22Rv1 (cell line): ENCODE results near the gene SEC14L3.

Experiments
- H3K27ac ChIP-seq: fragments of 450-650 bp; 2 replicates; pipeline ENCODE4 v1.5.1; 2017
- ZFX ChIP-seq: fragments of 450-650 bp; IDR thresholded peaks from 2 replicates; pipeline ENCODE4 v1.6.1; 2017; ENCODE audit warnings: antibody characterized with exemption, borderline replicate concordance
- TF ChIP-seq, protein P1 (sequence below): fragments of 450-650 bp; IDR thresholded peaks from 2 replicates; pipeline ENCODE4 v1.5.1; 2017; ENCODE audit warnings: mild to moderate bottlenecking

Gene SEC14L3

GRCh38 chr22:30433773-30434172 lies 38.0 kb downstream of the SEC14L3 start:
- no peak overlapping the region for H3K27ac ChIP-seq
- TF ChIP-seq, protein P1, sequence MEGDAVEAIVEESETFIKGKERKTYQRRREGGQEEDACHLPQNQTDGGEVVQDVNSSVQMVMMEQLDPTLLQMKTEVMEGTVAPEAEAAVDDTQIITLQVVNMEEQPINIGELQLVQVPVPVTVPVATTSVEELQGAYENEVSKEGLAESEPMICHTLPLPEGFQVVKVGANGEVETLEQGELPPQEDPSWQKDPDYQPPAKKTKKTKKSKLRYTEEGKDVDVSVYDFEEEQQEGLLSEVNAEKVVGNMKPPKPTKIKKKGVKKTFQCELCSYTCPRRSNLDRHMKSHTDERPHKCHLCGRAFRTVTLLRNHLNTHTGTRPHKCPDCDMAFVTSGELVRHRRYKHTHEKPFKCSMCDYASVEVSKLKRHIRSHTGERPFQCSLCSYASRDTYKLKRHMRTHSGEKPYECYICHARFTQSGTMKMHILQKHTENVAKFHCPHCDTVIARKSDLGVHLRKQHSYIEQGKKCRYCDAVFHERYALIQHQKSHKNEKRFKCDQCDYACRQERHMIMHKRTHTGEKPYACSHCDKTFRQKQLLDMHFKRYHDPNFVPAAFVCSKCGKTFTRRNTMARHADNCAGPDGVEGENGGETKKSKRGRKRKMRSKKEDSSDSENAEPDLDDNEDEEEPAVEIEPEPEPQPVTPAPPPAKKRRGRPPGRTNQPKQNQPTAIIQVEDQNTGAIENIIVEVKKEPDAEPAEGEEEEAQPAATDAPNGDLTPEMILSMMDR, result no peak
- TF ChIP-seq ZFX, result no peak

DNA sequence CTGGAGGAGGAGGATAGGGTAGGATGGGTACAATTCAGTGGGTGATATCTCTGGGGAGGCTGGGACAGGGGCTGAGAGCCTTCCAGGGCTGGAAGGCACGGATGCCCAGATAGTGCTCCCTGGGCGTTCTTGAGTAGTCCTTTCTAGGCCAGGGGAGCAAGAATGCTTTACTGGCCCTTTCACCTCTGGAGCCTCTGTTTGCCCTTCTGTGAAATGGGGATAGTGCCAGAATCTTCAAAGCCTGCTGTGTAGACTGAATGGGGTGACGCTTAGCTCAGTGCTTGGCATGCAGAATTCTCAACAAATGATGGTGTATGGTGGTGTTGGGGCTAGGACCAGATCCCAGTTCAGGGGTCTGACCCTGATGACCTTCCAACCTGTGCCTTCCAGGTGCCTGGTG lies 38.6 kb downstream of the SEC14L3 start:
- TF ChIP-seq, protein P1, result no peak
- no peak for TF ChIP-seq ZFX
- H3K27ac ChIP-seq, result no peak overlapping the region

DNA sequence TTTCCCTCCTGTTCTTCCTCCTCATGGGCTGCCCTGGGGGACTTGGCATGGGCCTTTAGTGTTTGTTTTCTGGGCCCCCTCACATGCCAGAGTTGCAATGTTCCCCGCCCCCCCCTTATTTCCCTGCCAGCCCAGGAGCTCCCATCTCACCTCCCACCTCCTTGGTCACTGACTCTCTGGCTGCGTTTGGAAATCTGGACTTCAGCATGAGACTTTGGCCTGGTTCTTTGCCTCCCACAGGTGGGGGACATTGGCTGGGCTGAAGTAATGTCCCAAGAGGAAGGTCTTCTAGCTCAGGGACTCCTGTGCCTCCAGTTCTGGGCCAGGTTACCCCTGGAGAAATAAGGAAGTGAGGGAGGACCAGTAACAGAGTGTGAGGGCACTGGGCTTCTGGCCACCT lies 39.3 kb downstream of the SEC14L3 start:
- TF ChIP-seq, protein P1, result no peak
- no peak for TF ChIP-seq ZFX
- no peak overlapping the region for H3K27ac ChIP-seq

DNA sequence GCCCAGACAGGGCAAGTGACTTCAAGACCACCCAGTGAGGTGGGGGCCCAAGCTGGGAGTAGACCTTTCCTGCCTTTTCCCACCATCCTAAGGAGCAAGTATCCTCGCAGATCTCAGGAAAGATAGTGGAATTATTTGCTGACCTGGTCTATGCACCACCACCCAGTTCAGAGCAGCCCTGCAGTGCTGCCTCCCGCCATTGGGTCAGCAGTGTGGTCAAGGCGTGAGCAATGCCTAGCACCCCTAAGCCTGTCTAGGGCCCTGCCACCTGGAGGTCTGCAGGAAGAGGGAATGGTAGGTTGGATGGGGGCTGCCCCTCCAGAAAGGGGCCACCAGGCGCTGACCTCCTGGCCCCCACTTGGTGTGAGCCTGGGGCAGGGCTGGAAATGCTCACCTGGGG lies 39.7 kb downstream of the SEC14L3 start:
- H3K27ac ChIP-seq, result no peak overlapping the region
- TF ChIP-seq, protein P1, result no peak
- no peak for TF ChIP-seq ZFX

DNA sequence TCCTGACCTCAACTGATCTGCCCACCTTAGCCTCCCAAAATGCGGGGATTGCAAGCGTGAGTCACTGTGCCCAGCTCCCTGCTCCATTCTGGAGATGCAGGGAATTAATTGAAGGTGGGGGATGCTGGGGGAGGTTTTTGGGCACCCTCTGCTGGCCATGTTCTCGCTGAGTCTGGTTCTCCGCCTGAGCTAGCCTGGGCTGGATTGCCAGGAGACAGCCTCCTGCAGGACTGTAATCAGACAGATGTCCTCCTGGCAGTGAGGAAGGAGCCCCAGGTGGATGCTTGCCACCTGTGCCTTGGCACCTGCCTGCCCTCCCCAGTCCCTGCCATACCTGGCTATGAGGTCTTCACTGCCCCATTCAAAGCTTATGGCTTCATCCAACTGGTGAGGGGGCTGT lies 40.9 kb downstream of the SEC14L3 start:
- H3K27ac ChIP-seq, result no peak overlapping the region
- no peak for TF ChIP-seq ZFX
- TF ChIP-seq, protein P1, result no peak

GRCh38 chr22:30429887-30430286 lies 41.9 kb downstream of the SEC14L3 start:
- TF ChIP-seq, protein P1, result no peak
- no peak for TF ChIP-seq ZFX
- H3K27ac ChIP-seq, result no peak overlapping the region

GRCh38 chr22:30427871-30428270 lies 43.9 kb downstream of the SEC14L3 start:
- no peak overlapping the region for H3K27ac ChIP-seq
- TF ChIP-seq, protein P1, result no peak
